HG03095 (cell line): ENCODE data around the gene SLC25A42.

ENCODE experiments used
- ATAC-seq: cut with Tn5 transposase; IDR thresholded peaks from one replicate; pipeline ENCODE4 v1.9.1; 2021; ENCODE audit warnings: moderate library complexity; ENCODE audit not compliant: unreplicated experiment

SLC25A42 gene

DNA sequence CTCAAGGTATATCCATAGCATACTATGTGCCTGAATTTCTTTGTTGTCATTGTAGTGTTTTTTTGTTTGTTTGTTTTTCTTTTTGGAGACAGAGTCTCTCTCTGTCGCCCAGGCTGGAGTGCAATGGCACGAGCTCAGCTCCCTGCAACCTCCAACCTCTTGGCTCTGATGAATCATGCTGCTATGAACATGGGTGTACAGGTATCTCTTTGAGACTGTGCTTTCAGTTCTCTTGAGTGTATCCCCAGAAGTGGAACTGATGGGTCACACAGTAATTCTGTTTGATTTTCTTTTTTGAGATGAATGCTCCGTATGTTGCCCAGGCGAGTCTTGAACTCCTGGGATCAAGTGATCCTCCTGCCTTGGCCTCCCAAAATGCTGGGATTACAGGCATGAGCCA is 13.7 kb upstream of the SLC25A42 start:
- ATAC-seq, result no peak

DNA sequence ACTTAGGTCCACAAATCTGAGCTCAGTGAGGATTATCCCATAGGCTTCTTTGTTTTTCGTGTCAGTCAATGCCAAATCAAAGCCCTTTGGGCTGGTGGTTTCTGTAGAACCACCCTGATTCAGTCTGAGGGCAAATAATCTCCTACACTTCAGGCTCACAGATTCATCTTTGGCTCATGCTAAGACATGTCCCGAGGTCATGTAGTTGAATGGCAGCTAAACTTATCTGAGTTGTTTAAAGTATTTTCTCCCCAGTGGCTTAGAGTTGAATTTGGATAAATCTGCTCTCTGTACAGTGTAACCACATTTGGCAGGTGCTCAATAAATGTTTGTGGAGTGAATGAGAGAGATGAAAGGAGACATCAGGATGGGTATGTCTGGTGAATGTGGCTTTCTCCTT is 13.1 kb upstream of the SLC25A42 start:
- ATAC-seq, result no peak

DNA sequence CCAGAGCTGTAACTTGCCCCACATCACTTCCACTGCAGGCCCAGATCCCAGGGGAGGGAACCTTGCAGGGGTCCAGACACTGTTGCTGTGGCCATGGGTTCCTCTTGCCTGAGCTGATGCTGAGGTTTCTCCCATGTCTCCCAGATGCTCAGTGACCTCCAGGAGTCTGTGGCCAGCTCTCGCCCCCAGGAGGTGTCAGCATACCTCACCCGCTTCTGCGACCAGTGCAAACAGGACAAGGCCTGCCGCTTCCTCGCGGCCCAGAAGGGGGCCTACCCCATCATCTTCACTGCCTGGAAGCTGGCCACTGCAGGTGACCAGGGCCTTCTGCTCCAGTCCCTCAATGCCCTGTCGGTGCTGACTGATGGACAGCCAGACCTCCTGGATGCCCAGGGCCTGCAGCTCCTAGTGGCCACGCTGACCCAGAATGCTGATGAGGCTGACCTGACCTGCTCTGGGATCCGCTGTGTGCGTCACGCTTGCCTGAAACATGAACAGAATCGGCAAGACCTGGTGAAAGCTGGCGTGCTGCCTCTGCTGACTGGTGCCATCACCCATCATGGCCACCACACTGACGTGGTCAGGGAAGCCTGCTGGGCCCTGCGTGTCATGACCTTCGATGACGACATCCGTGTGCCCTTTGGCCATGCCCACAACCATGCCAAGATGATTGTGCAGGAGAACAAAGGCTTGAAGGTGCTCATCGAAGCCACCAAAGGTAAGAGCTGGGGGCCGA is 12.1 kb upstream of the SLC25A42 start:
- ATAC-seq, result no peak

DNA sequence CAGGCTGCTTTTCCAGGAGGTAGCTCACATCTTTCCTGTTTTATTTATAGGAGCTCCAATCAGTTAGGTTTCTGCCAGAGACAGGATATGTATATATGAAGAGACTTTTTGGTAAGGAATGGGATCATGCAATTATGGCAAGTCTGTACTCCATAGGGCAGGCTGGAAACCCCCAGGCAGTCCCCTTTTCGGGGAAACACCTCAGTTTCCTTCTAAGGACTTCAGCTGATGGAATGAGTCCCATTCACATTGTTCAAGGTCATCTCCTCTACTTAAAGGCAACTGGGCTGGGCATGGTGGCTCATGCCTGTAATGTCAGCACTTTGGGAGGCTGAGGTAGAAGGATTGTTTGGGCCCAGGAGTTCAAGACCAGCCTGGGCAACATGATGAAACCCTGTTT is 10.9 kb upstream of the SLC25A42 start:
- no peak for ATAC-seq

DNA sequence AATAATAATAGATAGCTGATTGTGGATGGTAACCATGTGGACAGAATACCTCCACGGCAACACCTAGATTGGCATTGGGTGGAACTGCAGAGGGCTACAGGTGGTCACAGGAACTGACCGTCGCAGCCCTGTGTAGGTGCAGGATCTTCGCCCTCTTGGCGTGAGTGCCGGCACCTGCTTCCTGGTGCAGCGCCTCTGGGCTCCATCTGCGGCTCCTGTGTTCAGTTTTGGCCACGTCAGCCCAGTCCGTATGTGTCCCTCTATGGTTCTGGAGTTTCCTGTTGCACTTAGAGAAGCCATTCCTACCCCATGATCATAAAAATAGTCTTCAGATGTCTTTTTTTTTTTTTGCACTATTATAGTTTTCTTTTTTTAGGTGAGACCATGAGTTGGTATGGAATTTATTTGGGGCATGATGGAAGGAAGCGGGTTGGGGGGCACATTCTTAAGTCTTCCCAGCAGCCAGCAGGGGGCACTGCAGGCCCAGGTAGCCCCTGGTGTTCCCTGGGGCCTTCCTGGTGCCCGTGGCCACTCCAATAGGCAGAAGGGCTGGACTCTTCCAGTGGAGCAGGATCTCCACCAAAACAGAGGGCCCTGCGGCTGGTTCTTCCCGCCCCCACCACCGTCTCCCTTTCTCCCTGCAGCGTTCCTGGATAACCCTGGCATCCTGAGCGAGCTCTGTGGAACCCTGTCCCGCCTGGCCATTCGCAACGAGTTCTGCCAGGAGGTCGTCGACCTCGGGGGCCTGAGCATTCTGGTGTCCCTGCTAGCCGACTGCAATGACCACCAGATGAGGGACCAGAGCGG is 10.1 kb upstream of the SLC25A42 start:
- no peak for ATAC-seq

DNA sequence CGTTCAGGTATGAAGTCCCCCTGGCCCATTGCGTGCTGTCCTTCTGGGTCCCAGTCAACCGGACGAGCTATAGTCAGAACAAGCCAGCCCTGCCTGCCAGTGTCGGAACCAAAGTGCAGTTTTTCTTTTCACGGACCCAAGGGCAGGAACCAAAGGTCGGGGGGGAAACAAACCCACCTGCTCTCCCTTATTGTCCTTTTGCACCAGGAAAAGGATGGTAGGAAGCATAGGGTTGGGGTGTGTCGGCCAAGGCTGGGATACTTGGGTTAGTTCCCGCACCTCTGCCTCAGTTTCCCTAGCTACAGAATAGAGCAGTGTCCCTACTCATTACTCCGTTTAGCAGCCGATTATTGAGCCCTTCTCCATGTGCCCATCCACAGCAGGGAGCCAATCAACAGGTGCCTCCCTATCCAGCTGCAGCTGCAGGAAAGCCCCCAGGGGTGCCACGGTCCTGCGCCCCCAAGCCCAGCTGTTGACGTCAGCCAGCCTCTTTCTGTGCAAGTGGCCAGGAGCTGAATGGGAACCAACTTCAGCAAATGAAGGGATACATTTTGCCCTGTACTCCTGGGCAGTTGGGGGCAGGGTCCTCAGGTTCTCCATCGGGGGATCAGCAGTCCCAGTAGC is 9.4 kb upstream of the SLC25A42 start:
- ATAC-seq, result no peak

DNA sequence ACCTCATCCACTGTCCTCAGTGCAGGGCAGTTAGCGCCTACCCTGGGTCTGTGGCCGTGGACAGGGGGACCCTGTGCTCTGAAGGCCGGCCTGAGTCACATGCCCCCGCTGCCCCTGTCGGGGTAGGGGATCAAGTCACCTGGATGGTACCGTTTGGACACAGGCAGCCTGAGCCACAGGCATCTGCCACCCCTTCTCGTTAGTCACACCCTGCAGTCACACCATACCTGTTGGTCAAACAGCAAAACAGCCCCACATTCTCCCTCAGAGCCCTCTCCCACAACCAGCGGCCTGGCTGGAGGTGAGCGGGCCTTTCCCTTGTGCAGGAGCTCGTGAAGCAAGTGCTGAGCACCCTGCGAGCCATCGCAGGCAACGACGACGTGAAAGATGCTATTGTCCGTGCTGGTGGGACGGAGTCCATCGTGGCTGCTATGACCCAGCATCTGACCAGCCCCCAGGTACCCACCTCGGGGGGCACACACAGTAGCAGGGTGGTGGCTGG is 8.8 kb upstream of the SLC25A42 start:
- no peak for ATAC-seq

DNA sequence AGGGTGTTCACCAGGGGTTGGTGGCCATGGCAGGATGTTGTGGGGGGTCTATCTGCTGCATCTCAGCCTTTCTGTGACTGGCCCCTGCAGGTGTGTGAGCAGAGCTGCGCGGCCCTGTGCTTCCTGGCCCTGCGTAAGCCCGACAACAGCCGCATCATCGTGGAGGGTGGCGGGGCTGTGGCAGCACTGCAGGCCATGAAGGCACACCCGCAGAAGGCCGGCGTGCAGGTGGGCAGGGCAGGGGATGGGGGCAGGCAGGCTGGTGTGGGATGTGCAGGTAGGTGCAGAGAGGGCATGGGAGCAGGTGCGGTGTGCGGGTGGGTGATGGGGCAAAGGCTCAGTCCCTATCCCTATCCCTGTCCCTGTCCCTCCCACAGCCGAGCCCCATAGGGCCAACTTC is 8.1 kb upstream of the SLC25A42 start:
- ATAC-seq, result no peak

DNA sequence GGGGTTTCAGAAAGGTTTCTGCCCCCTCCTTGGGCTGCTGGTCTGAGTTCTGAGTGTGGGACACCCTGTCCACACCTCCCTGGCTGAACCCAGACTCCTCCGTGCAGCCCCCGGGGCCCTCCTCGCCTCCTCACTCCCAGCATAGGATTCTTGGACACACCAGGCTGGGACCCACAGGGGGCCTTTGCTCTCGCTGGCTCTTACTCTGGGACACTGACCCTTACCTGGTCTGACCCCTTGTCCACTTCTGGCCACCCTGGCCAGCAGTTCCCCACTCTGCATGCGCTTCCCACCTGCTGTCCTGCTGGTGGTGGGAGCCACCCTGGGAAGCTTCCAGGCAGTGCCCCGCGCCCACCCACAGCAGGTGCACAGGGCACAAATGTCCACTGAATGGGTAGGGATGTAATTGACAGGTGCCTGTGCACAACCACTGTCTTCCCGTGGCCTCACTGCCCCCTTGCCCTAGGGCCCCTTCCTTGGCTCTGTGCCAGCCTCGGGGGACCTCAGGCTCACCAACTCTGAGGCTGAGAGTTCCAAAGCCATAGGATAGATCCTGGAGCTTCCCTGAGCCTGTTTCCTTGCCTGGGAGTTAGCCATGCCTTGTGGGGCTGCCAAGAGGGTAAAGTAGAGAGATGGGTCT is 7.0 kb upstream of the SLC25A42 start:
- ATAC-seq, result no peak

DNA sequence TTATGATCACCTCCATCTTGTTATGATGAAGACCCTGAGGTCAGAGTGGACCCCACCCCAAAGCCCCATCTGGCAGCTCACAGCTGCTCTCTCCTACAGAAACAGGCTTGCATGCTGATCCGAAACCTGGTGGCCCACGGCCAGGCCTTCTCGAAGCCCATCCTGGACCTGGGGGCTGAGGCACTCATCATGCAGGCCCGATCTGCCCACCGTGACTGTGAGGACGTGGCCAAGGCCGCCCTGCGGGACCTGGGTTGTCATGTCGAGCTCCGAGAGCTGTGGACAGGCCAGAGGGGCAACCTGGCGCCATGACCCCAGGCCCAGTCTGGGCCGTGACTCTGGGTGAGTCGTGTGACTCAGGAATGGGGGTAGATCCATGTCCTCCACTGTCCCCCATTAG is 6.5 kb upstream of the SLC25A42 start:
- no peak for ATAC-seq

DNA sequence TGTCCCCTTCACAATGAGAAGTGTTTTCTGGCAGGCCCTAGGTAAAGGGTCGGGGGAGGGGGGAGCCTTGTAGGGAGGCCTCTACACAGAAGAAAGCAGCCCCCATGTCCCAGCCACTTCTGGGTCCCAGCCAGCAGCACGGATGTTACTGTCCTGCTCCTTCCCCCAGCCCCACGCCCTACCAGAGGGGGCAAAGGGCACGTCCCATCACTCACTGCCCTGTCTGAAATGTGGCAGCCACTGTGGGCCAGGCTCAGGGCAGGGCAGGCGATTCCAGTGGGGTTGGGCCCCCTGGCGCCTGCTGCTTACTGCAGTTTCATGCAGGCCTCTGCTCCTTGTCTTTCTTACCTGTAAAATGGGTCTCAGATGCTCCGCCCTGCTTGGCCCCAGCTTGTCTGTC is 6.1 kb upstream of the SLC25A42 start:
- no peak for ATAC-seq

DNA sequence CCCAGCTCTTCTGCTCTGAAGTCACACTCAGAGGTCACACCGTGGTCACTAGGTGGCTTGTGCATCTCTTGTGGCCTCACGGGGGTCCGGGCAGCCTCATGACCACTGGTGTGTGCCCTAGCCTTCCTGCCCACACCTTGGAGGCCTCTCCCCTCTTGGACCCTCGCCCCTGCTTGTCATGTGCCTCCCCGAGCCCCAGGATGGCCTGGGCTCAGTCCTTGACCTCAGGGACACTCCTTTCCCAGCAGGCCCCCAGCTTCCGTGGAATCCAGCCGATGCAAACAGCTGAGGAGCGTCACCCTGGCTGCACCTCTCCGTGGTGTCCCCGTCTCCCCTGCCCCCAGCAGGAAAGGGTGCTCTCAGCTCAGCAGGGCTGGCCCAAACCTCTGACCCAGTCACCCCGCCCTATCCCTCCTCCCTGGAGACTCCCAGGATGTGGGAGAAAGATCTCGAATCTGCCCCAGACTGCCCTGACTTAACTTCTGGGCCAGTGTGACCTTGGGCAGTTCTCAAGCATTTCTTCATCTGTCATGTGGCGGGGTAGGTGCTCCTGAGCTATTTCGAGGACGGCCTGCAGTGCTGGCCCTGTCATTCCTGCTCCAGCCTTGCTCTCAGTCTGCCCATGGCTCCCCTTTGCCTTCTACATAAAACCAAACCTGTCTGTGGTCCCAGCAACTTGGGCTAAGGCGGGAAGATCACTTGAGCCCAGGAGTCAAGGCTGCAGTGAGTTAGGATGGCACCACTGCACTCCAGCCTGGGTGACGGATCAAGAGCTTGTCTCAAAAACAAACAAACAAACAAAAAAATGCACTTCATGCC is 4.6 kb upstream of the SLC25A42 start:
- ATAC-seq, result no peak

DNA sequence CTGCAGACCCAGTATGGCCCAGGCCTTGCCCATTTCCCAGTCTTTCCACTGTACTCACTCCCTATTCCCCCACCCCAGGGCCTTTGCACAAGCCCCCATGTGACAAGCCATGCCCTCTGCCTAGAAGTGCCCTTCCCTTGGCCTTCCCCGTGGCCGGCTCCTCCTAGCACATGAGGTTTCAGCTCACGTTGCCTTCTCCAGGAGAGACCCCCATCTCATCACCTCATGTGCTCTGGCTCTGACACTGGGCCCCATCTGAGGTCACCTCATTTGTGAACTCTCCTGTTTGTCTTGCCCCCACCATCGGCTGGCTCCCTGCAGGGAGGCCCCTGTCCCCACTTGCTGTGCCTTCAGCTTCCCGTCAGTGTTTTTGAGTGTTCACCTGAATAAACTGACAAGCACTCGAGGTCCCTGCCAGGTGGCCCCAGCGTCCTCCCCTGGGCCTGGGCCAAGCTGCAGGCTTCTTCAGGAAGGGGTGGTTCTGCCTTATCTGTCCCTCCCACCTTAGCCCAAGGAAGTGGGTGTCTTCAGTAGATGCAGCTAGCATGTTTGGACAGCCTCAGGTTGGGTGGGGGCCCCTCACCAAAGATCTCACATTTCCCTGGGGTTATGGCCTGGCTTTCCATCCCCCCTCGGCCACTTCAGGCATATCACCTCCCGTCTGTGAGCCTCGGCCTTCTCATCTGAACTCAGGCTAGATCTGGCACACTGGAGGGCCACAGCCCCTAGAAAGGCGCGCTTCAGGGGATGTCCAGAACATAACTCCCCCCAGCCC is 3.8 kb upstream of the SLC25A42 start:
- ATAC-seq, result no peak

DNA sequence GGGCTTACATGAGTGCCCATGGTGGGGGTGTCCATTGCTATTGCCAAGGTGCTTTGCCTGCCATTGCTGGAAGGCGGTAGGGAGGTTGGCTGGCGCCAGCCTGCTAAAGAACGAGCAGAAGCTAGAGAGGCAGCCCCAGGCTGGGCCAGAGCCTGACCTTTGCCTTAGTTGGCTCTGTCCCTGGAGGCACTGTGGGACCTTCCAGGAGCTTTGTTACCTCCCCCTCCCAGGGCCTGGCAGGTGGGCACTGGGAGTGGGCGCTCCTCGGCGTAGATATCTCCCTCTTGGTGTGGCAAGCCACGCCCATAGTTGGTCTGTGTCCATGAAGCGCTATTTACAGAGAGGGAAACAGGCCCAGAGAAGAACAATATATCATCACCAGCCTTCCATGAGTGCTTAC is 2.3 kb upstream of the SLC25A42 start:
- ATAC-seq, result no peak

DNA sequence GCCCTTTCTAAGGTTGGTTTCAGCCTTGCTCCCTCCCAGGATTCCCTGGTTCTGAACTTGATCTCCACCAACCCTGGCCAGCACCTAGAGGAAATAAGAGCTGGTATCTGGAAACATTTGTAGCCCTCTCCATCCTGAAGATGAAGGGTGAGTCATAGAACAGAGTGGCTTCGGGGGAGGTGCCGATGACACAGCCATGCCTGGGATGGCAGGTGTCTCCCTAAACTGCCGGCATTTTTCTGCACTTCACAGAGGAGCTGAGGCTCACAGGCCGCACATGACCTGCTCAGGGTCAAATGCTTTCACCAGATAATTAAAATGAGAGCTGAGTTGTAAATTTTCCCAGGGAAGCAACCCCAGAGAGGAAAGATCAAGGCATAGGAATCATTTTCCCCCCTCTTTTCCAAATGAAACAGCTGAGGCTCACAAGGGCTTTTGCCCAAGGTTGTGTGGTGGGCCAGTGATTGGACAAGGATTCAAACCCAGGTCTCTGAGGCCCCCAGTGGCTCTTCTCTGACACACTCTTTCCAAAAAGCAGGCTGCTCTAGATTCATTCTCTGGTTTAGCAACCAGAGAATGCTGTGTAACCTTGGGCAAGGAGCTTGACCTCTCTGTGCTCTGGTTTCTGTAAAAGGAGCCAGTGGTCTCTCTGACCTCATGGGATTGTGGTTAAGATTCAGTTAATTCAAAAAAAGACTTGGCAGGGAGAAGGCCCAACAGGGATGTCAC is 1.2 kb upstream of the SLC25A42 start:
- ATAC-seq, result no peak

DNA sequence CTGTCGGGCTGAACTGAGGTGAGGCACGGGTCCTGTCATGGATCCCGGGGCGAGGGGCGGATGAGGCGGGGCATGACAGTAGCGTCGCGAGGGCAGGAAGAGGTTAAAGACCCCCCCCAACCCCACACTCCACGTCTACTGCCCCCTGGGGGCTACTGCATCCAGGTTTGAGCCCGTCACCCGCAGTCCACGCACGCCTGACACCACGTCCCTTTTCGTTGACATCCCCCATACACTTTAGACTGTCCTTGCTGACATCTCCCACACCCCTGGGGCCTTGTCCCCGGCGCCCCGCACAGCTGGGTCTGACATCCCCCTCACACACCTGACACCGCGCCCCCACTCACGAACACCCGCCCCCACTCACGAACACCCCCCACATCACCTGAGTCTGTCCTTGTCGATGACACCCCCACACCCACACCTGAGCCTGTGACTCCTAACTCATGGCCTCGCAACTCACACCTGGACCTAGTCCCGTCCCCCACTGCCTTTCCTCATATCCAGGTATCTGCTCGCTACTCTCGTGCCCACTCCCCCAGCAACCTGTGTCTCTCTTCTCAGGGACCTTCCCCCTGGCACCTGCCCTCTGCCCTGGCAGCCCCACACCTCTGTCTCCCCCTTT is 416 bp downstream of the SLC25A42 start:
- ATAC-seq, result no peak

DNA sequence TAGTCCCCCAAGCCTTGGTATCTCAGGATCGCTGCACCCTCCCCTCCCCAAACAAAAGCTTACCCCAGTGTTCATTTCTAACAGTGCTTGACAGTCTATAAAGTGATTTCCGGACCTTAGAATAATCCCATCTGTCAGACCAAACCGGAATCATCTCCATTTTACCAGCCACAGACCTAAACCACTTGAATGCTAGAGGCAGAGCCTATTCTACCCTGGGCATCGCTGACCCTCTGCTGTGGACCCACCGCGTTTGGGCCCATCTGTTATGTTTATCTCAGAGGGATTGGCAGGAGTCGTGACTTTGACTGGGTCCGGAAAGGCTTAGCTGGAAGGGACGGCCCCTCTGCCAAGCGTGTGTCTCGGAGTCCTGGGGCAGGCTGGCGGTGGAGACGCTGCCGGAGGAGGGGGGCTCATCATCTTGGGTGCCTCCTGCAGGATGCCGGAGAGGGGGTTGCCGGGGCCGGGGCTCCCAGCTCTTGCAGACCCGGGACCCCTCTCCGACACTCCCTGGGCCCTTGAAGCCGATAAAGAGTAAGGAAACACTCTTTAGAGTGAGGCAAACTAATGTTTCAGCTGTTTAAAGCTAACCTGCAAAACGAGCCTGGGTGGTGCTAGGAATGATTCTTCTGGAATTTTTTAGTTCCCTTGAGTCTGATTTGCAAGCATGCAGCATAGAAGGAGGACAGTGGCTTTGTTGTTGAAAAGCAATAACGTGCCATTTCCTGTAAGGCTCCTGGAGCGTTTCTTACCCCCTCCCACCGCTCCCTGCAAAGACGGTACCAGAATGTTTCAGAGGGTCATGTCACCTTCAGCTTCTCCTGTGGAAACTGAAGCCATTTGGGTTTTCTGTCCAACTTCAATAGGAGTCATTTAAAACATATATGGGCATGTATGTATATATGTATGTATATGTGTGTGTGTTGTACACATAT is 1.3 kb downstream of the SLC25A42 start:
- no peak for ATAC-seq
